HepG2 (cell line): ENCODE measurements around the gene TFB1M. TPM values are rescaled to one million over a fixed set of nuclear protein-coding genes. Genes with fewer than 3 reads are reported as not detected.

Experiments used
- BRF2 ChIP-seq: sonication (generic); formaldehyde crosslinking; IDR thresholded peaks from 2 replicates; pipeline ENCODE4 v1.8.1; 2022; ENCODE audit warnings: mild to moderate bottlenecking, missing genetic modification reagents
- FOXO4 ChIP-seq: sonication (generic); formaldehyde crosslinking; conservative IDR thresholded peaks from 2 replicates; pipeline ENCODE4 v1.8.1; 2023; ENCODE audit warnings: missing genetic modification reagents
- GTF2F1 ChIP-seq: fragments of 150-350 bp; IDR thresholded peaks from 2 replicates; pipeline ENCODE4 v1.6.1; 2014; ENCODE audit warnings: low read length
- KLF12 ChIP-seq: sonication (generic); formaldehyde crosslinking; IDR thresholded peaks from 2 replicates; pipeline ENCODE4 v1.4.0; 2020; ENCODE audit warnings: missing genetic modification reagents, borderline replicate concordance
- MED8 ChIP-seq: sonication (generic); formaldehyde crosslinking; IDR thresholded peaks from 2 replicates; pipeline ENCODE4 v1.8.1; 2023; ENCODE audit warnings: mild to moderate bottlenecking, missing genetic modification reagents; ENCODE audit not compliant: insufficient replicate concordance
- MYNN ChIP-seq: sonication (generic); formaldehyde crosslinking; IDR thresholded peaks from 2 replicates; pipeline ENCODE4 v1.4.0; 2020; ENCODE audit warnings: mild to moderate bottlenecking, low read depth, missing genetic modification reagents
- NR0B2 ChIP-seq: sonication (generic); formaldehyde crosslinking; IDR thresholded peaks from 2 replicates; pipeline ENCODE4 v1.4.0; 2020; ENCODE audit warnings: mild to moderate bottlenecking, missing genetic modification reagents
- NR1H2 ChIP-seq: sonication (generic); formaldehyde crosslinking; IDR thresholded peaks from 2 replicates; pipeline ENCODE4 v1.8.1; 2022; ENCODE audit warnings: low read depth, missing genetic modification reagents, borderline replicate concordance
- PRDM10 ChIP-seq: sonication (generic); formaldehyde crosslinking; IDR thresholded peaks from 2 replicates; pipeline ENCODE4 v1.4.0; 2020; ENCODE audit warnings: low read depth, missing genetic modification reagents
- RBFOX2 ChIP-seq: fragments of 200-400 bp; formaldehyde crosslinking; IDR thresholded peaks from 2 replicates; pipeline ENCODE4 v1.6.1; 2017; ENCODE audit warnings: low read depth, mild to moderate bottlenecking, low read length
- SAFB2 ChIP-seq: sonication (generic); formaldehyde crosslinking; IDR thresholded peaks from 2 replicates; pipeline ENCODE4 v1.5.1; 2020; ENCODE audit warnings: missing genetic modification reagents, low read depth, mild to moderate bottlenecking, borderline replicate concordance
- SIX4 ChIP-seq: sonication (generic); formaldehyde crosslinking; IDR thresholded peaks from 2 replicates; pipeline ENCODE4 v1.4.0; 2020; ENCODE audit warnings: missing genetic modification reagents
- STAG1 ChIP-seq: sonication (generic); formaldehyde crosslinking; IDR thresholded peaks from 2 replicates; pipeline ENCODE4 v1.4.0; 2020; ENCODE audit warnings: missing genetic modification reagents
- ZNF138 ChIP-seq: sonication (generic); formaldehyde crosslinking; IDR thresholded peaks from 2 replicates; pipeline ENCODE4 v1.5.0; 2020; ENCODE audit warnings: mild to moderate bottlenecking, low read depth, missing genetic modification reagents
- ZNF503 ChIP-seq: sonication (generic); formaldehyde crosslinking; IDR thresholded peaks from 2 replicates; pipeline ENCODE4 v1.4.0; 2020; ENCODE audit warnings: missing genetic modification reagents
- ZNF552 ChIP-seq: sonication (generic); formaldehyde crosslinking; IDR thresholded peaks from 2 replicates; pipeline ENCODE4 v1.9.0; 2022; ENCODE audit warnings: missing genetic modification reagents, mild to moderate bottlenecking, borderline replicate concordance
- ZNF605 ChIP-seq: sonication (generic); formaldehyde crosslinking; IDR thresholded peaks from 2 replicates; pipeline ENCODE4 v1.8.0; 2022; ENCODE audit warnings: mild to moderate bottlenecking, missing genetic modification reagents
- ZNF615 ChIP-seq: sonication (generic); formaldehyde crosslinking; IDR thresholded peaks from 2 replicates; pipeline ENCODE4 v1.5.0; 2020; ENCODE audit warnings: mild to moderate bottlenecking, missing genetic modification reagents, borderline replicate concordance
- ZNF878 ChIP-seq: sonication (generic); formaldehyde crosslinking; IDR thresholded peaks from 2 replicates; pipeline ENCODE4 v1.8.1; 2023; ENCODE audit warnings: mild to moderate bottlenecking, missing genetic modification reagents, moderate library complexity
- polyA plus RNA-seq, 8 experiments: library from polyadenylated mRNA; depleted of rRNA in 3 of 8; stranded (reverse) in 7 of 8; unstranded in 1 of 8; fragments of >200 nt; fragmentation: Illumina TruSeq in 4 of 8; extraction: Trizol in 4 of 8; gene quantifications; 2 replicates each; pipeline versions ENCODE4 v1.2.1 to v1.2.3, GENCODE V29; 2011 to 2016; ENCODE audit warnings: low read depth in 4 of 8, missing spikeins in 1 of 8, mixed read lengths in 1 of 8; ENCODE audit not compliant: insufficient read depth in 1 of 8
- total RNA-seq, 5 experiments: library from RNA; depleted of rRNA; stranded (reverse); fragments of >200 nt; fragmentation: Illumina TruSeq; extraction: Trizol; gene quantifications; 2 replicates each; pipeline ENCODE4 v1.2.3, GENCODE V29; 2016; ENCODE audit warnings: low read depth in 1 of 5

TFB1M gene
- total and polyA plus RNA-seq, 2 of the 13 experiments (the other 11 are each of a cell fraction or from before 2014, with no cell fraction given), result 91.4 to 122 TPM

GRCh38 chr6:155328539-155329459 is 14.5 kb upstream of the TFB1M start (continued):
- peak; percentile 9; the same call in 1 of the 2 replicates for TF ChIP-seq ZNF615 (CRISPR knock-in tag)
- TF ChIP-seq KLF12, result peak; percentile 58; the same call in 1 of the 2 replicates
- peak; percentile 24; the same call in 1 of the 2 replicates for TF ChIP-seq GTF2F1
- peak; percentile 46 for TF ChIP-seq STAG1 (CRISPR knock-in tag)
- no peak for TF ChIP-seq NR0B2 (CRISPR knock-in tag)
- TF ChIP-seq ZNF605 (CRISPR knock-in tag), result peak; percentile 85
- peak; percentile 96 for TF ChIP-seq ZNF503 (CRISPR knock-in tag)
- peak; percentile 97 for TF ChIP-seq MED8 (CRISPR knock-in tag)
- no peak; the same call in 1 of the 2 replicates for TF ChIP-seq ZNF552
- peak; percentile 40; the same call in 1 of the 2 replicates for TF ChIP-seq ZNF878 (CRISPR knock-in tag)
- no peak for TF ChIP-seq FOXO4 (CRISPR knock-in tag)
- peak; percentile 62; the same call in 1 of the 2 replicates for TF ChIP-seq SAFB2 (CRISPR knock-in tag)
- TF ChIP-seq PRDM10 (CRISPR knock-in tag), result peak; percentile 72
- TF ChIP-seq SIX4, result peak; percentile 74
- TF ChIP-seq MYNN, result peak; percentile 83; the same call in 1 of the 2 replicates
- no peak for TF ChIP-seq NR1H2 (CRISPR knock-in tag)
- peak; percentile 15; the same call in 1 of the 2 replicates for TF ChIP-seq ZNF138
- TF ChIP-seq RBFOX2, result peak; percentile 90
- 0 out of 2 replicates have a peak, but pooled peaks have one; percentile 30 for TF ChIP-seq BRF2 (CRISPR knock-in tag)
